Activated CD8-positive, alpha-beta memory T cell treated with anti-CD3 and anti-CD28 coated beads for 24 hours (primary cell): Measurements from ENCODE around the gene EYA4.

Experiments used
- DNase-seq: peaks from one replicate; pipeline ENCODE4 v3.0.0-alpha.2; 2020

The EYA4 gene, protein sequence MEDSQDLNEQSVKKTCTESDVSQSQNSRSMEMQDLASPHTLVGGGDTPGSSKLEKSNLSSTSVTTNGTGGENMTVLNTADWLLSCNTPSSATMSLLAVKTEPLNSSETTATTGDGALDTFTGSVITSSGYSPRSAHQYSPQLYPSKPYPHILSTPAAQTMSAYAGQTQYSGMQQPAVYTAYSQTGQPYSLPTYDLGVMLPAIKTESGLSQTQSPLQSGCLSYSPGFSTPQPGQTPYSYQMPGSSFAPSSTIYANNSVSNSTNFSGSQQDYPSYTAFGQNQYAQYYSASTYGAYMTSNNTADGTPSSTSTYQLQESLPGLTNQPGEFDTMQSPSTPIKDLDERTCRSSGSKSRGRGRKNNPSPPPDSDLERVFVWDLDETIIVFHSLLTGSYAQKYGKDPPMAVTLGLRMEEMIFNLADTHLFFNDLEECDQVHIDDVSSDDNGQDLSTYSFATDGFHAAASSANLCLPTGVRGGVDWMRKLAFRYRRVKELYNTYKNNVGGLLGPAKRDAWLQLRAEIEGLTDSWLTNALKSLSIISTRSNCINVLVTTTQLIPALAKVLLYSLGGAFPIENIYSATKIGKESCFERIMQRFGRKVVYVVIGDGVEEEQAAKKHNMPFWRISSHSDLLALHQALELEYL

DNA sequence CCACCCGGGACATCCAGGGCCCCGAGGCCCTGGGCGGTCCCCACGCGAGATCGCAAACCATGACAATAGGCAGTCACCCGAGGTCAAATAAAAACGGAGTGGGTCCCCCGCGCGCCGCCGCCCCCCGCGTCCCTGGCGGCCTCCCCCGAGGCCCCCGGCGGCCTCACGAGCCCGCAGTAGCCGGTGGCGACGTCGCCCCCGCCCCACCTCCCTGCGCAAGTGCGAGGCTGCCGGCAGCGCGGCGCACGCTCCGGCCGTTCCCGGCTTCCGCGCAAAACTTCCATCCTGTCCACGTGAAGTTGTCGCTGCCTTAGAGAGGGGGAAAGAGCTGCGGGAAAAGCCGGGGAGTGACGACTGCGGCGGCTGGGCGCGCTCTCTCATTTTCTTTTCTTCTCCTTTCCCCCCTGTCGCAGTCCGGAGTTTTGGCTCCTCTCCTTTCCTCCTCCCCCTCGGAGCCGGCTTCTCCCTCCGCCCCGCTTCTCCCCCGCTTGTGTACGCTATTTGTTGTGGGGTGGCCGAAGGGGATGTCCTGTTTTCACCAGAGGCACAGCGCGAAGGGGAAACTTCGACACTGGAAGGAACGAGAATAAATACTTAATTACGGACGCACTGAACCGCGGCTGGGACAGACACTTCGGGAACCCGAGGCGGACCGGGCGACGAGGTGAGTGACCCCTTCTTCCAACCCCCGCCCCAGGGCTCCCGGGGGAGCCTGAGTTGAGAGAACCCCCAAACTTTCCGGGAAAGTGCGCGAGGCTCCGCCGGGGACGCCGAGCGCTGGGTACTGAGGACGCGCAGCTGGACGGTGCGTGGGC, at the start of gene EYA4:
Gene EYA4, plus strand, starts transcription at position 272 of the 815 bp plus-strand sequence. CDS start 33,424 bp downstream, outside the sequence.
- no peak for DNase-seq

DNA sequence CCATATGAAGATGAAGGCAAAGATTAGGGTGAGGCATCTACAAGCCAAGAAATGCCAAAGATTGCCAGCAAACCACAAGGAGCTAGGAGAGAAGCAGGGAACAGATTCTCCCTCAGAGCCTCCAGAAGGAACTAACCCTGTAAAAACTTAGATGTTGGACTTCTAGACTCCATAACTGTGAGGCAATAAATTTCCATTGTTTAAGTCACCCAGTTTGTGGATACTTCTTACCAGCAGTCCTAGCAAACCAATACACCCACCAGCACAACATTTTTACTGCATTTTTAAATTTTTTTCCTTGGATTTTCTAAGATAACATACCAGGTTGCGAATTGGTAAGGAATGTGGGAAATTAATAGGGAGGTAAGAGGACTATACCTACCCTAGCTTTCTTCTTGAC, 47.8 kb upstream of the EYA4 start:
- no peak for DNase-seq

DNA sequence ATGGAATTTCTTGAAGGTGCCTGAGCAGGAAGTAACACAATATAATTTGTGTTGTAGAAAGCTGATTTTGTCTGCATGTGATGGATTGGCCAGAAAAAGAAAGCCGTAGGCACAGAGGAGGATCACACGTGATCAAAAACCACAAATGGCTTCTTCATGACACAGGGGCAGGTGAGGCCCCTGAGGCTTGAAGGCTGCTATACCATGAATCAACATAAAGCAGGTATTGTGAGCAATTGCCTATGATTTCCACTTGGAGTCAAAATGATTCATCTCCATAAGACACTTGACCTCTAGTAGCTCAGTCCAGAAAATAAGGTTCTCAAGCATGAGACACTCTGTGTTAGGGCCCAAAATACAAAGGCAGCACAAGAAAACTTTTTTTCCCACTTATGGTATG, 42.4 kb upstream of the EYA4 start:
- no peak for DNase-seq

DNA sequence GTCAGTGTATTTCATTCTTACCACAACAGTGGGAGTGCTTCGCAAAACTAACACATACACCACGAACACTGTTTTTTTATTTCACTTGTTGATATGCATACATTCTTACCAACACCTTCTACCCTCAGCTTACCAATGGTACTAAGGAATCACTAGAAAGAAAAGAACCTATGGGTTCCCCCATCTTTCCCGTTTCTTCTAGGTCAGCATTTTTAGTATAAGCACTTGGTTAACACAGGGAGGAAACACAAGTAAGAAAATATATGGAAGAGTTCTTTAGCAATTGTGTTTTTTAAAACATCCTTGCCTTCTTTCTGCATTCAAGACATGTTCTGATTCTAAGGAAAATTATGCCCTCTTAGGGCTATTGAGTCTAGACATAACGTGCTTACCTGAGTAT, 39.9 kb upstream of the EYA4 start:
- no peak for DNase-seq

DNA sequence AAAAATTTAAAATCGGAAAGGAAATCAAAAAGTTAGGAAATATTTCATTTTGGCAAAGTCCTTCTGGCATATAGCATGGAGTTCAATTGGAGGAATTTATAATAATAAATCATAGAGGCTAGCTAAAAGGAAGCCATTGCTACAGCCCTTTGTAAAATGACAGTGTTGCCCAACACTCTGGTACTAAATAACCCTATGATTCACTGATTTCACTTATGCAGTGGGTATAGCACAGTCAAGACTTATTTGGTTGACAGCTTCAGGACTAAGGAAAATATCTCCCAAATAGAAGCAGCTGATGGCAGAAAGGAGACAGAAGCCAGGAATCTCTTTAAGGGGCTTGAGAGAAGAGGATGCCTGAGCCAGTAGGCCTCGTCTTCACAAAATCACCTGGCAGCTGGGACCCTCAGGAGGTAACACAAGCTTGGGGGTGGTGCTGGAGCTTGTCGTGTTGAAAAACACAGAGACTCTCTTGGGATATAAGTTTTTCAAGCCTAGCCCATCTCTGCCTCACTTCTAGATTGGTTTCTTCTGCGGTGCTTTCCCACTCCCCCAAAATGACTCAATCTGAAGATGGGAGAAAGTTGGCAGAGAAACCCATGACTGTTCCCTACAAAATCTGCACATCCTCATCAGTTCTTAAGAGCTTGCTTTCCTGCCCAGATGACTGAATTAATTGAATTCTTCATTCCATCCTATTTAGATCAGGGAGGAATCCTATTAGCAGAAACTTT, 38.4 kb upstream of the EYA4 start:
- DNase-seq = no peak

DNA sequence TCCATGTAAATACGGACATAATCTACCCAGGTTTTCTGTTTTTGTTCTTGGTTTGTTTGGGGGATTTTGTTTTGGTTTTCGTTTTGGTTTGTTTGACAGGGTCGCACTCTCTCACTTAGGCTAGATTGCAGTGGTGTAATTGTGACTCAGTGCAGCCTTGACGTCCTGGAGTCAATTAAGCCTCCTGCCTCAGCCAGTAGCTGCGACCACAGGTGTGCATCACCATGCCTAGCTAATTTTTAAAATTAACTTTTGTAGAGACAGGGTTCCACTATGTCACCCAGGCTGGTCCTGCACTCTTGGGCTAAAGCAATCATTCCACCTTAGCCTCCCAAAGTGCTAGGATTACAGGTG, 37.8 kb upstream of the EYA4 start:
- no peak for DNase-seq

DNA sequence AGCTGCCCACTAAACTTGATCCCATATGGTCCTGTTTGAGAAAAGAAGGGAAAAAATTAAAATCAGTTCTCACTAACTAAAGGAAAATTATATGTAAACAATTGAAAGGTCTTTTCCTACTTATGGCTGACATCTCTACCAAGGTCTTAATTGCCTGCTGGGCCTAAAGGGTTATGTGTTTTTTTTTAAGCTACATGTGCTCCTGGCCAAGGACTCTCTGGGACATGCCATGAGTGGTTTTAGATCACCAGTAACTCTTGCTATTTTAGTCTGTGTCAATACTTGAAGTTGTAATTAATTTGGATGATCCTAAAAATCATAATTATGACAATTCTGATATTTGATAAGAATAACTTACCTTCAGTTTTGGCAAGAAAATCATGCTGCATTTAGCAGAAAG, 35.9 kb upstream of the EYA4 start:
- DNase-seq = no peak

DNA sequence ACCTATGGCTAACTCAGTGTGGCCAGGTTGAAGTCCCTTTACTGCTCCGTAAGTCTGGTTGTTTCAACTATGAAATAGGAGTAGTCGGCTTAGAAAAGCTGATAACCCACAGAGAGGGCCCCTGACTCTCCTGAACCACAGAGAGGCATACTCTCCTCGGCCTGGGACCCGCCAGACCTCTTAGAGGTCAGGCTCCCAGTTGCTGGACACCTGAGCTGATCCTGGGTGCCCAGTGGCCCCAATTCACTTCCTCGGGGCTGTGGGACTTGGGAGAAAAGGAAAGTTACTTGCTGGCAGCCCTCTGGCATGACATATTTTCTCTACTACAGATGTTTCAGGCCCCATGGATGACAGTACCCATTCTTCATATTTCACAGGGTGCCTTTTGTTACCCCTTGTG, 34.2 kb upstream of the EYA4 start:
- no peak for DNase-seq

DNA sequence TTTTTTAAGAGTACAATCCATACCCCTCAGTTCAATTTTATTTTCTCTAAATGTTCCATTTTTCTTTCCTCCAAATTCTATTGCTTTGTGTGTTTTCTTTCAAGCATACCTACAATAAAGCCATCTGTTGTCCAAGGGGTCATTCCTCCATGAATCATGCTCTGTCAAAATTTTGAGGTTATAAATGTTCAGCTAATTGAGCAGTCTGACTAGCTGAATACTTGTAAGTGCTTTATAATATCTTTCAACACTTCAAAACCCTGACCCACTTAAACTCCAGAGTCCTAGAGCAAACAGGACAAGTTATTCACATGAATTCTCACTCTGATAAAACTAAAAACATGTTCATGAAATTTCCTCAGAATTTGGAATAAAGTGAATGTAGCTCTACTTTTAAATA, 33.4 kb upstream of the EYA4 start:
- no peak for DNase-seq

DNA sequence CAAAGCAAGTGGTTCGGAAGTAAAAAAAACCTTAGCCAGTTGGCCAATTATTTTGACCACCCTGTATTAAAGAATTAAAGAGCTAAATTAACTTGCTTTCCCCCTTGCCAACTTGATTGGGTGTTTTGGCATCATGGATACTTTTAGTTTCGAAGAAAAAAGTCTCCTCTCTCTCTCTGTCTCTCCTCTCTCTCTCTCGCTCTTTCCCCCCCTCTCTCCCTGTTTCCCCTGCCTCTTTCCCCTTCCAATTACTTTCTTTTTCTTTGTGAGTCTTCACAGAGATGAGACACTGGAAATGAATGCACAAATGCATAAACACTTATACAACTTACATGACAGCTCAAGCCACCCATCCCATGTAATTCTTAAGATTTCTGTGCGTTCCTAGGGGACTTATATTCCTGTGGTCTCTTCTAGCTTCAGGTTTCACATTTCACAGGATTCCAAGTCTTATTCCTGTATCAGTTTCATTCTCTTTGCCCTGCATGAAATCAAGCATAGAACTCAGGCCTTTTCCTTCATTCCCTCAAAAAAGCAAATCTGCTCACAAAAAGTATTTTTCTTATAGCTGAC, 32.9 kb upstream of the EYA4 start:
- DNase-seq = no peak

DNA sequence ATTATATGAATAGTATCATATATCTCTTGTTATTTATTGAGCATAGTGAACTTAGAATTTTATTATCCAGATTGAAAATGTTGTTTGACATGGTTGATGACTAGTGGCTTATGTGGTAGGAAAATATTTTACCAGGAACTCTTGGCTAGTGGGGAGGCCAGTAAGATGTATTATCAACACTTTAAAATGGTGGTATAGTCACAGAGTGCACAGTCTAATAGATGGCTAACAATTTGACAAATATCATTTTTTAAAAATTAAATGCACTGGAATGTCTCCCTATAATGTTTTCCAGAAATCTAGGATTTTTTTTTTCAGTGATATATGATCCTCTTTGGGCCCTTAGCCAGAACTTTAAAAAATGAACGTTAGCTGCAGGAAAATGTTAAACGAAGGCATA, 26.9 kb upstream of the EYA4 start:
- DNase-seq = no peak

DNA sequence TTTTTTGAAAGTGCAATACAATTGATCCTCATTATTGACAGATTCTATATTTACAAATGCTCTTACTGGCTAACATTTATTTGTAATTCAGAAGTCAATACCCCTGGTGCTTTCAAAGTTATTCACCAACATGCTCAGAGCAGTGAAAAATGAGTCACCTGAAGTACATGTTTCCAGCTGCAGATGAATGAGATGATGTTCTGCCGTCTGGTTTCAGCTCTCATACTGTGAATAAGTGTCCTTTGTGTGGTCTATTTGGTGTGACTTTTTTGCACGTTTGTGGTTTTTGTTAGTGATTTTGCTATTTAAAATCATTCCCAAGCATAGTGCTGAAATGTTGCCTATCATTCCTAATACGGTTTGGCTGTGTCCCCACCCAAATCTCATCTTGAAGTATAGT, 22.3 kb upstream of the EYA4 start:
- no peak for DNase-seq

DNA sequence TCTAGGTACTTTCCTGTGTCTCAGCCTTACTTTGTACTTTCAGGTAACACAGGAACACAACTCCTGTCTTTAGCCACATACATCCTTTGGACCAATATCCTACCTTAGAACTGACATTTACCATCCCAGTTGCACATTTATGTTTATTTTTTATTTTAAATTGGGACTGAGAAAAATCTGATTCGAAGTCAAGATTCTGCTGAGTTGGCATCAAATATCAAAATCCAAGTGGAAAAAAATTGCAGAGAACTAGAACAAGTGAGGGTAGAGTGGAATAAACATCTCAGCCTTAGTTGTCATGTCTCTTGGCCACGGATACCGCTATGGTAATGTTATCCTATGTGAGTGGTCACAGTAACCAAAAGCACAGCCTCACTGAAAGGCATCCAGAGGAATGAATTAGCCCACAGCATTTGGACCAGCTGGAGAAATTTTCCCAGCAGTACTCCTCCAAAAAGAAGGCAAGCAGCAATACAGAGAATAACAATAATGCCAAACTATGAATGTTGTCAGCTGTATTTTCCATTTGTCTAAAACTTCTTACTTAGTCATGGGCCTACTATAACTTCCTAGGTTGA, 17.6 kb upstream of the EYA4 start:
- DNase-seq = no peak

DNA sequence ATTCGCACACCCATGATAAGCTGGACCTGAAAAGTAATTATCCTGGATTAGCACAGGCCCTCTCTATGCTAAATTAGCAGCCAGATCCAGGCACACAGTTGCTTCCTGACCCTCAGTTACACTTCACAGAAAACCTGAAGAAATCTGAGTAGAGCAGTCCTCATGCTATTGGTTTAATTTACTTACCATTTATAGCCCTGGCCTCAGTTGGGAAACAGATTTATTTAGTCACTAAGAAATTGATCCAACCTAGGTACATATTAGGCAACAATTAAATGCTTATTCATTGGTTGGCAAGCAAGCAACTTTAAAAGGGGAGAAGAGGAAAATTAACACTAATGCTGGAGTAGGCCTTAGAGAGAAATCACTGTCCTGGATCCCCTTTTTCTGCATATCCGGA, 15.6 kb upstream of the EYA4 start:
- DNase-seq = no peak

DNA sequence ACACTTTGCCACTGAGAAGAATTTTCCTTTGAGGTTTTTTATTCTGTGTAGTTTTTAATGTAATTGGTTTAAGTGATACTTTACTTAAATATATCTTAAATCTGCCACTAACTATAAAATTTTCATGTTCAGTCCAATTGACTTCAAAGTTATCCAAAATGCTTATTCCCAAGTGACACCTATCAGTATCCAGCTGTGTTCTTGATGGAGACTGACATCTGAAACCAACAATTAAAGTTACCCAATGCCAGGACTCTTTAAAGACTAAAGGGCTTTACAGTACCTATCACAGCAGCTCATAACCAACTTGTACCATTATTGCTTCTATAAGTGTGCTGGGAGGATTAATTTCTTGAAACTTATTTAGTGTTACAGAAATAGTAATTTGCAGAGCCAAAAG, 13.8 kb upstream of the EYA4 start:
- no peak for DNase-seq

DNA sequence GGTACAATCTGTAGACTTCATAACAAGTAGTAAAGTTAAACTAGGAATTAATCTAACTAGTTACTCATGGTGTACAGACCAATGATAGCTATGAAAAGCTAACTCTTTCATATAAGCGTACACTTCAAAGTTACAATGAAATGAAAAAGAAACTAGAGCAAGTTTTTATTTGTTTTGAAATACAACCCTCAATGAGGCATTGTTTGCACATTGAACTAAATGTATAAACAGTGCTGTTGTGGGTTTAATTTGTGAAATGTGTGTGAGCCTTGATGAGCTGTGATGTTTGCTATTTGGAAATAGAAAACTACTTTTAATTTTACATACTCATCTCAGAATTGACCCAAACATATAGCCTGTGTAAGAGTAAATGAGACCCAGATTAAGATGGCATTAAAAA, 11.1 kb upstream of the EYA4 start:
- no peak for DNase-seq

DNA sequence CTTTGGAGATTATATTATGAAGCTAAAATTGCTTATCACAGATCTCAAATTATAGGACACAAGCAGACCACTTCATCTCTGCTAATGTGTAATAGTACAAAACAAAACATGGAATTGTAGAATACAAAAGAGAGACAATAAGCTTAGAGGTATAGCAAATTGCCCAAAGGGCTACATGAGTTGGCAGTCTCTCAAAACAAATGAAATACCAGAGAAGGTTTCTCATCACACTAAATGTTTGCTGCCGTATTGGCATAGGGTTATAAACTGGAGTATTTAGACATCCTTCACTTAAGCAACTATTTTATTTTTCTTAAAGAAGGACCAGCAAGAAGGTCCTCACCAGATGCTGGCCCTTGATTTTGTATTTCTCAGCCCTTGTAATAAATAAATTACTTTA, 5.9 kb upstream of the EYA4 start:
- no peak for DNase-seq

DNA sequence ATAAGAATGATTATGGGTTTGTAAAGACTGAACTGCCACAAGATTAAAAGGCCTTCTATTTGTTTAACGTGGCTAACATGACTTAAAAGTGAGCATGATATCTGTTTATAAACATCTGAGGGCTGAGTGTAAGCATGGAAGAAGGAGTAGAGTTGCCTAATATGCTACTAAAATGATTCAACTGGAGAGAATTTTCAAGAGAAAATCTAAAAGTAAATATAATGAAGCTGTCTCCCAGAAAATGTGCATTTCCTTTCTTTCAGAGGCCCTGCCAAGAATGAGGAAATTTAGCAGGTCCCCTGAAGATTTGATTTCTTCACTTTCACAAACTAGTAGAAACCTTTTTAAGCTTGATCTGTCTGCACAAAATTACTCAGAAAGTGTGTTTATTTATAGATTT, 4.2 kb upstream of the EYA4 start:
- DNase-seq = no peak

DNA sequence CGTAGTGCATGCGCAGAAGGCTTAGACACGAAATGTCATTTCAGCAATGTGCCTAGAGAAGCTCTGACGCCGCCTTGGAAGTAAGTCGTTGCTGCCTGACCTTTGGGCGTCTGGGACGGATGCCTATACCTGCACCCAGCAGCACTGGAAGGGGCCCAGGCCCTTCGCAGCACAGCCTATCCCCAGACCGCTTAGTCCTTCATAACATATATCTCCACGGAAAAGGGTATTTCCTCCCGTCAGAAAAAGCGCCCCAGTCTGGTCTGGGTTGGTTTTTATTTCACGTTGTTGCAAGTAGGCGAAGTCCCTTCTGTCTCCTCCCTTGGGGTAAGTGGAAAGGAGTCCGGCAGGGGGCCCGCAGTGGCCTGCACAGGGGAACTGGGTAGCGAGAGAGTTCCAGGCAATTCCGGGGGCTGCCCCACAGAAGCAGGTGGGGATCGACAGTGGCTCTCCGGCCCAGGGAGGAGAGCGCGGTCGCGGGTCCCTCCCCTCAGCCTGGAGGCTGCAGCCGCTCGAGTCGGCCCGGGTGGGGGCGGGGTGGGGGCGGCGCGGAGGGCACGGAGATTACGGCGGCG, 559 bp upstream of the EYA4 start:
- DNase-seq = no peak

DNA sequence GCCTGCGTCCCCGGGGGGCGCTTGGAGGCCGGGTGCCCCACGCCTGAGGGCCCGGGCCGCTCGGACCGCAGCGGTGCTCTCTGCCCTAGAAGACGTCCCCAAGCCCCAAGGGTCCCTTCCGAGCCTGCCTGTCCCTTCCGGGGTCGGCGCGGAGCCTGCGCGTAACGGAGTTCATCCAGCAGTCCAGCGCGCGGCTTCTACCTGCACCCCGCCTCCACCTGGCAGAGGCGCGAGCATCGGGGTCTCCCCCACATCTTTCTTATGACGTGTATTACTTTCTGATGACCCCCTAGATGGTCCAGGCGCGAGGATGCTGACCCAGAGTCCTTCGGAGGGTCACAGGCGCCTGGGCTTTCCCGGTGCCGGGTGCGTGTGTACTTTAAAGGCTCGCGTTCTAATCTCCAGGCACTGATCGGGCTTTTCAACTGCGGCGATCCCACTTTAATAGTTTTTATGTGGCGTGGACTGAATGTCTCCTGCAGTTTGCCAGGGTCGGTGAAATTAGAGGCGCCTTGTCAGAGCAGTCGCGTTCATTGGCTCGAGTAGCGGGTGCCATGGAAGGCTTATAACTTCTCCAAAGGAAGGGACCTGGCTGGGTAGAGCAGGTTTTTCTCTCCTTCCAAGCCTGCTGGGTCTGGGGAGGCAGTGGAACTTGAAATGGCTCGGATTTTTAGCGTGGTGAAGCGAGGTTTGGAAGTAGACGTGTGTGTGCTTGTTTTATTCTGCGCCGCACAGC, 912 bp downstream of the EYA4 start:
- DNase-seq = no peak
